Heart right ventricle (tissue), 16 donors: ENCODE data around the gene TRMT11. TPM values are rescaled to one million over a fixed set of nuclear protein-coding genes. Genes with fewer than 3 reads are reported as not detected.

Source experiments
- ATAC-seq, 8 donors: fragments of 200-7000 bp; cut with Tn5 transposase; one replicate each; pipeline ENCODE4 v1.9.1; 2020; ENCODE audit warnings: mild to moderate bottlenecking in 8 of 8, moderate library complexity in 8 of 8, moderate number of reproducible peaks in 1 of 8
- DNase-seq, 2 donors: peaks; one replicate each; pipeline ENCODE4 v3.0.0-alpha.2; 2020
- H3K27ac ChIP-seq, 10 donors: fragments of 200-600 bp; sonication (generic) in 2 of 10; one replicate each; pipeline versions ENCODE4 v1.5.0 to v1.8.0; 2020 to 2022; ENCODE audit warnings: mild to moderate bottlenecking in 3 of 10
- H3K27me3 ChIP-seq, 7 donors: fragments of 200-600 bp; one replicate each; pipeline ENCODE4 v1.8.0; 2021 to 2022; ENCODE audit warnings: mild to moderate bottlenecking in 2 of 7
- H3K36me3 ChIP-seq, 9 donors: fragments of 200-600 bp; sonication (generic) in 1 of 9; one replicate each; pipeline versions ENCODE4 v1.5.0 to v1.8.0; 2020 to 2022; ENCODE audit warnings: mild to moderate bottlenecking in 2 of 9
- H3K4me1 ChIP-seq, 9 donors: fragments of 200-600 bp; sonication (generic) in 1 of 9; one replicate each; pipeline versions ENCODE4 v1.5.0 to v1.8.0; 2020 to 2022; ENCODE audit warnings: mild to moderate bottlenecking in 4 of 9
- H3K4me3 ChIP-seq, 10 donors: fragments of 200-600 bp; sonication (generic) in 2 of 10; one replicate each; pipeline versions ENCODE4 v1.5.0 to v1.8.0; 2020 to 2022; ENCODE audit warnings: mild to moderate bottlenecking in 7 of 10, moderate library complexity in 2 of 10
- H3K9me3 ChIP-seq, 11 donors: fragments of 200-600 bp in 10 of 11; sonication (generic) in 2 of 11; one replicate each; pipeline versions ENCODE4 v1.5.0 to v1.8.0; 2013 to 2022; ENCODE audit warnings: mild to moderate bottlenecking in 2 of 11, control low read depth in 1 of 11, moderate library complexity in 1 of 11
- WGBS, 2 donors: extraction: QIAGEN DNeasy Blood & Tissue Kit; methylation state at CpG; one replicate each; pipeline ENCODE4 v1.1.7; 2013; ENCODE audit warnings: inconsistent platforms in 1 of 2; 5-methylcytosine and 5-hydroxymethylcytosine counted together
- intact Hi-C, 10 donors: fragments of 100-400 bp; cut with DNase I; formaldehyde crosslinking; loops; one replicate each; pipeline versions ENCODE4 v1.11.1 to v1.14.2; 2022
- polyA plus RNA-seq, 2 donors: library from polyadenylated mRNA; stranded (reverse); fragments of 200-250 nt; gene quantifications; one replicate each; pipeline ENCODE4 v1.2.3, GENCODE V29; 2013
- total RNA-seq, 10 donors: library from RNA; stranded (reverse); fragmentation: NEBNext Ultra II Directional in 3 of 10; extraction: Animal tissue kit (Norgen Biotek cat#: 25700) in 3 of 10; gene quantifications; one replicate each; pipeline versions ENCODE4 v1.2.1 to v1.2.4, GENCODE V29; 2021 to 2023
- TF ChIP-seq, protein P1 (sequence below), 9 donors: fragments of 200-600 bp; sonication (generic) in 2 of 9; IDR thresholded peaks; one replicate each; pipeline versions ENCODE4 v1.5.0 to v1.8.0; 2021 to 2022; ENCODE audit warnings: antibody characterized with exemption in 9 of 9, mild to moderate bottlenecking in 5 of 9, moderate library complexity in 1 of 9
- donor health status: Arrhythmogenic right ventricular cardiomyopathy.
- donor health status: ischemic (EF 13 %, LVEDD 7.1; RV severe dilation, severe dysfunction).
- donor health status: healthy with polysubstance abuse.
- donor health status: DM: no; HTN: yes; CAD: no.
- donor health status: DM: no; HTN: no; CAD: no.
- donor health status: ischemic (EF 25% LVEDD 6.9; RV normal size, moderate dysfunction).
- donor health status: ischemic (EF 25% LVEDD 5.7; RV mildly dilated, moderate dysfunction).
- donor health status: healthy.
- donor health status: DM: yes; HTN: yes; CAD: no.
- donor health status: Ischemic cardiomyopathy.
- donor health status: ischemic (EF 35%, LVEDD 5.7; RV mildly dilated, moderate dysfunction).
- donor health status: nonischemic (EF 11% LVEDD 7.7; RV severe dilation, severe dysfunction).
- donor health status: DM: yes; HTN: yes; CAD: no.
- donor health status: PGD.
- donor health status: ischemic (EF 29% LVEDD 5.4; RV normal size, mild dysfunction).
- donor health status: nonischemic (EF 23%, LVEDD 6.1; RV moderate dilation, normal function).

Gene TRMT11
- total and polyA plus RNA-seq, 12 donors, result 7.2 to 15.8 (median 11.0) TPM

DNA sequence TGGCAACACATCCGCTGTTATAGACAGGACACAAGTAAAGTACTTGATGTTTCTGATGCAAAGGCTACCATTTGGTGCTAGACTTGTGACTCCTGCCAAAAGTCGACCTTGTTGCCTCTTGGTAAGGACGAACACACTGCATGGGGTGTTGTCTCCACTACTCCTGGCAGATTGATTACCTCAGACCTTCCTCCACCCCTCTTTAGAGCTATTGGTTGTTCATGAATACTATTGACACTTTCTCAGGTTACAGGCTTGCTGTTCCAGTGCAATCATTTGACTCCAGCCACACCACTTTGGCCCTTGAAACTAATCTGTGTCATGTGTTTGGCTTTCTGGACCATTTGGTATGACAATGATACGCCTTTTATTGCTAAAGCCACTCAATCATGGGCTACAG, 62.3 kb downstream of the TRMT11 start:
- Histone ChIP-seq H3K9me3 (peaks cover 0 to 10% (median 3%) of the 10 kb centered on the region in 11 donors), H3K27me3 (no peaks in the 10 kb centered on the region), H3K27ac (no peak overlapping the region), H3K36me3 (peaks cover 0 to 40% (median 7%) of the 10 kb centered on the region in 9 donors), H3K4me1 (peaks cover 0 to 10% (median 0%) of the 10 kb centered on the region in 9 donors), H3K4me3 (no peak overlapping the region)
- intact Hi-C loops, result no loop called here
- 96% methylated on average over 4 of the region's 4 CpGs for WGBS, 2 donors
- ATAC-seq, result no peak
- TF ChIP-seq, protein P1, sequence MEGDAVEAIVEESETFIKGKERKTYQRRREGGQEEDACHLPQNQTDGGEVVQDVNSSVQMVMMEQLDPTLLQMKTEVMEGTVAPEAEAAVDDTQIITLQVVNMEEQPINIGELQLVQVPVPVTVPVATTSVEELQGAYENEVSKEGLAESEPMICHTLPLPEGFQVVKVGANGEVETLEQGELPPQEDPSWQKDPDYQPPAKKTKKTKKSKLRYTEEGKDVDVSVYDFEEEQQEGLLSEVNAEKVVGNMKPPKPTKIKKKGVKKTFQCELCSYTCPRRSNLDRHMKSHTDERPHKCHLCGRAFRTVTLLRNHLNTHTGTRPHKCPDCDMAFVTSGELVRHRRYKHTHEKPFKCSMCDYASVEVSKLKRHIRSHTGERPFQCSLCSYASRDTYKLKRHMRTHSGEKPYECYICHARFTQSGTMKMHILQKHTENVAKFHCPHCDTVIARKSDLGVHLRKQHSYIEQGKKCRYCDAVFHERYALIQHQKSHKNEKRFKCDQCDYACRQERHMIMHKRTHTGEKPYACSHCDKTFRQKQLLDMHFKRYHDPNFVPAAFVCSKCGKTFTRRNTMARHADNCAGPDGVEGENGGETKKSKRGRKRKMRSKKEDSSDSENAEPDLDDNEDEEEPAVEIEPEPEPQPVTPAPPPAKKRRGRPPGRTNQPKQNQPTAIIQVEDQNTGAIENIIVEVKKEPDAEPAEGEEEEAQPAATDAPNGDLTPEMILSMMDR (IDR thresholded peaks at IDR 0.05), result no peak
- no peak for DNase-seq

DNA sequence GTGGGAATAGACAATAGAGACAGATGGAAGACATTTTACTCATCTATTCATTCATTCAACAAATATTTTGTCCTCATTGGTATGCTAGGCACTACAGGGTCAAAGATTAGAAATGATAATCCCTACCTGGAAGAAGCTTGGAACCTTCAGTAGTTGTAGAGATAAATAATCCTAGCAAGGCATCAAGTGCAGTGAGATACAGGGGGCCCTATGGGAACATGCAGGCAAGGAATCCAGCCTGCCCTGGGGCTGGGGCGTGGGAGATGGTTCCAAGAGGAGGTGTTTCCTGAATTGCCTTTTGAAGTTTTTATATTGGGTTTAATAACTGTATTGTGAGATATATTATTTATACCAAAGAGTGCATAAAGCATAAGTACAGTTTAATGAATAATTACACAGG, 64.5 kb downstream of the TRMT11 start:
- 96 to 98% methylated on average over 1 of the region's 1 CpG for WGBS, 2 donors
- H3K27me3 ChIP-seq, result no peaks in the 10 kb centered on the region
- ATAC-seq, result no peak
- no peak overlapping the region for H3K4me3 ChIP-seq
- peaks cover 0 to 39% (median 7%) of the 10 kb centered on the region in 9 donors for H3K36me3 ChIP-seq
- H3K9me3 ChIP-seq, result no peaks in the 10 kb centered on the region
- TF ChIP-seq, protein P1 (IDR thresholded peaks at IDR 0.05), result no peak
- no peak for DNase-seq
- no peak overlapping the region for H3K27ac ChIP-seq
- H3K4me1 ChIP-seq, result peaks cover 0 to 10% (median 0%) of the 10 kb centered on the region in 9 donors
- intact Hi-C loops, result no loop called here

DNA sequence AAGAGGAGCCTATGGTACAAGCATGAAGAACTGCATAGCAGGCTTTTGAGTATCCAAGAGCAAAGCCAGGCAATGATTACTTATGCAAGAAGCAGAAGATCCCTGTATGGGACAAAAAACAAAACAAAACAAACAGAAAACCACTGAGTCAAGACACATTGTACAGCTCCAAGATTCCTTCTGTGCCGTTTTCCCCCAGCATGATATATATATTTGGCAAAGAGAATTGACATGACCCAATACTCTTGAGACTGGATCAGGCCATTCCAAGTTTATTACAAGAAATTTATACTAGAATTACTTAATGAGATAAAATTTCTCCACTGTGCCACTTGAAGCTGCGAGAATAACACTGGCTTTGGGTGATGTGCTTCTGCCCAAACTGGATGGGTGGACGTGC, 65.5 kb downstream of the TRMT11 start:
- DNase-seq (no peak), ATAC-seq (no peak)
- 76 to 85% methylated on average over 3 of the region's 3 CpGs for WGBS, 2 donors
- Histone ChIP-seq H3K9me3 (no peaks in the 10 kb centered on the region), H3K36me3 (peaks cover 0 to 34% (median 7%) of the 10 kb centered on the region in 9 donors), H3K27ac (no peak overlapping the region), H3K4me1 (peaks cover 0 to 10% (median 0%) of the 10 kb centered on the region in 9 donors), H3K4me3 (no peak overlapping the region), H3K27me3 (no peaks in the 10 kb centered on the region)
- intact Hi-C loops, result no loop called here
- TF ChIP-seq, protein P1 (IDR thresholded peaks at IDR 0.05), result no peak

DNA sequence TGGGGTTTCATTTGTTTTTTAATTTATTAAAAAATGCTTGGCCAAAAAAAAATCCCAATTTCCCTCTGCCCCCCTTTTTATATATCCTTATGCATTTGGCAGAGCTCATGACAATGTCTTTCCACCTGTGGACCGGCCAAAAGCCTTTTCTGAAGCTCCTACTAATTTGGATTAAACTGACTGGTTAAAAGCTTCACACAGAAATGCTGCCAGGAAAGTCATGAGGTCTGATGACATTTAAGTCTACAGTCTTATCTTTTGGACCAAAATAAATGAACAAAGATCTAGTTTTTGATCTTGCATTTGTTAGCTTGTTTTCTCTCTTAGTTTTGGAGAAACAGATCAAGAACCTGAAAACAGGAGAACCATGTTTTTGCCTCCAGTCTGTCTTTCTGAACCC, 66.1 kb downstream of the TRMT11 start:
- DNase-seq, result no peak
- H3K36me3 ChIP-seq, result peaks cover 0 to 29% (median 4%) of the 10 kb centered on the region in 9 donors
- no peak overlapping the region for H3K27ac ChIP-seq
- no peak overlapping the region for H3K4me3 ChIP-seq
- H3K4me1 ChIP-seq, result peaks cover 0 to 10% (median 0%) of the 10 kb centered on the region in 9 donors
- no peak for ATAC-seq
- TF ChIP-seq, protein P1 (IDR thresholded peaks at IDR 0.05), result no peak
- intact Hi-C loops, result no loop called here
- H3K27me3 ChIP-seq, result no peaks in the 10 kb centered on the region
- WGBS, 2 donors, result 39 to 45% methylated on average over 1 of the region's 1 CpG
- peaks cover 0 to under 1% (median 0%) of the 10 kb centered on the region in 11 donors for H3K9me3 ChIP-seq
